HG02571 (cell line): ENCODE measurements around the gene AANAT.

Experiments used
- ATAC-seq: cut with Tn5 transposase; IDR thresholded peaks from one replicate; pipeline ENCODE4 v1.9.1; 2021; ENCODE audit warnings: mild to moderate bottlenecking, moderate library complexity; ENCODE audit not compliant: unreplicated experiment

AANAT gene

GRCh38 chr17:76441686-76442340 lies 25.6 kb upstream of the AANAT start:
- ATAC-seq = no peak

- no peak for ATAC-seq
Observed at GRCh38 chr17:76442341-76443338, 24.8 kb upstream of the AANAT start.

- ATAC-seq = no peak
Observed at GRCh38 chr17:76444518-76445311, 22.7 kb upstream of the AANAT start.

GRCh38 chr17:76445697-76446448 lies 21.5 kb upstream of the AANAT start:
- ATAC-seq = no peak

- no peak for ATAC-seq
Observed at GRCh38 chr17:76446449-76447231, 20.8 kb upstream of the AANAT start.

- ATAC-seq = no peak
Observed at GRCh38 chr17:76447931-76448652, 19.3 kb upstream of the AANAT start.

- ATAC-seq = no peak
Observed at GRCh38 chr17:76449126-76449525, 18.3 kb upstream of the AANAT start.

- no peak for ATAC-seq
Observed at GRCh38 chr17:76451506-76451905, 15.9 kb upstream of the AANAT start.

GRCh38 chr17:76452127-76452659 lies 15.2 kb upstream of the AANAT start:
- ATAC-seq = no peak

GRCh38 chr17:76452660-76453430 lies 14.6 kb upstream of the AANAT start, which contains the start of gene UBE2O:
UBE2O (minus strand) TSS chr17:76453152; CDS start chr17:76453141, 11 bp downstream.
- ATAC-seq = peak; percentile 90

- no peak for ATAC-seq
Observed at GRCh38 chr17:76453431-76453743, 14.0 kb upstream of the AANAT start.

GRCh38 chr17:76458580-76459490 lies 8.6 kb upstream of the AANAT start:
- ATAC-seq = no peak

GRCh38 chr17:76459674-76460073 lies 7.7 kb upstream of the AANAT start:
- no peak for ATAC-seq

GRCh38 chr17:76461765-76462555 lies 5.4 kb upstream of the AANAT start:
- ATAC-seq = no peak

GRCh38 chr17:76462556-76463290 lies 4.7 kb upstream of the AANAT start:
- ATAC-seq = no peak

GRCh38 chr17:76466775-76467130 lies 650 bp upstream of the AANAT start:
- ATAC-seq = no peak
